ENCODE data around the gene EDEM2. TPM values are rescaled to one million over a fixed set of nuclear protein-coding genes. Genes with fewer than 3 reads are reported as not detected.
A peak's percentile ranks its signal among the peaks of the same experiment; 100 is the strongest.
"Not testable (repeated sequence)": the region's sequence is repeated elsewhere in the genome, so short reads cannot be mapped to it uniquely, and the experiment has no call there.

Gene EDEM2
- total RNA-seq, 2 donors from 2014 or later, result 19.2 to 22.9 TPM

GRCh38 chr20:35174458-35175216, 27.5 kb upstream of the EDEM2 start:
- H3K4me3 Mint-ChIP-seq, result no peak overlapping the region
- H3K4me1 Mint-ChIP-seq, result peaks cover 17% of the 10 kb centered on the region
- no peaks in the 10 kb centered on the region for H3K27me3 Mint-ChIP-seq
- H3K9me3 Mint-ChIP-seq, result no peaks in the 10 kb centered on the region
- no peak for ATAC-seq (replicated peaks)
- no peak overlapping the region for H3K27ac Mint-ChIP-seq
- no peaks in the 10 kb centered on the region for H3K36me3 Mint-ChIP-seq (ENCODE audit: low read depth)

- Mint-ChIP-seq H3K36me3 (ENCODE audit: low read depth) (no peaks in the 10 kb centered on the region), H3K27ac (no peak overlapping the region), H3K4me3 (no peak overlapping the region), H3K9me3 (no peaks in the 10 kb centered on the region), H3K27me3 (no peaks in the 10 kb centered on the region), H3K4me1 (peaks cover 14% of the 10 kb centered on the region)
- no peak for ATAC-seq (replicated peaks)
These were observed 26.5 kb upstream of the EDEM2 start for GRCh38 chr20:35173576-35174192.

GRCh38 chr20:35172434-35172806, 25.3 kb upstream of the EDEM2 start:
- H3K9me3 Mint-ChIP-seq, result no peaks in the 10 kb centered on the region
- peak overlapping the region; percentile 74 for H3K4me3 Mint-ChIP-seq
- no peaks in the 10 kb centered on the region for H3K27me3 Mint-ChIP-seq
- peak overlapping the region; percentile 86 for H3K27ac Mint-ChIP-seq
- H3K36me3 Mint-ChIP-seq (ENCODE audit: low read depth), result no peaks in the 10 kb centered on the region
- ATAC-seq (replicated peaks), result no peak
- peaks cover 14% of the 10 kb centered on the region for H3K4me1 Mint-ChIP-seq

- no peaks in the 10 kb centered on the region for H3K9me3 Mint-ChIP-seq
- H3K4me1 Mint-ChIP-seq, result peaks cover 14% of the 10 kb centered on the region
- H3K27ac Mint-ChIP-seq, result peak within 1 kb of the TSS; percentile 86
- H3K27me3 Mint-ChIP-seq, result no peaks in the 10 kb centered on the region
- peak within 1 kb of the TSS; percentile 74 for H3K4me3 Mint-ChIP-seq
- H3K36me3 Mint-ChIP-seq (ENCODE audit: low read depth), result no peaks in the 10 kb centered on the region
- ATAC-seq (replicated peaks), result peak; percentile 75
These were observed 24.8 kb upstream of the EDEM2 start, which contains the start of gene PROCR for GRCh38 chr20:35171753-35172433. TSS of gene PROCR (plus strand) at chr20:35172072. CDS start at chr20:35172155, 83 bp downstream.

- H3K4me1 Mint-ChIP-seq, result peaks cover 14% of the 10 kb centered on the region
- H3K27ac Mint-ChIP-seq, result peak overlapping the region; percentile 86
- H3K9me3 Mint-ChIP-seq, result no peaks in the 10 kb centered on the region
- H3K27me3 Mint-ChIP-seq, result no peaks in the 10 kb centered on the region
- ATAC-seq (replicated peaks), result no peak
- peak overlapping the region; percentile 74 for H3K4me3 Mint-ChIP-seq
- no peaks in the 10 kb centered on the region for H3K36me3 Mint-ChIP-seq (ENCODE audit: low read depth)
These were observed 24.3 kb upstream of the EDEM2 start for GRCh38 chr20:35171438-35171752.

- not testable (repeated sequence) for H3K36me3 Mint-ChIP-seq (ENCODE audit: low read depth); H3K27me3 Mint-ChIP-seq; ATAC-seq (replicated peaks); H3K27ac Mint-ChIP-seq; H3K4me3 Mint-ChIP-seq; H3K9me3 Mint-ChIP-seq
- H3K4me1 Mint-ChIP-seq, result peaks cover 14% of the 10 kb centered on the region
These were observed 21.7 kb upstream of the EDEM2 start for GRCh38 chr20:35168701-35169409.

- no peak overlapping the region for H3K4me3 Mint-ChIP-seq
- H3K27ac Mint-ChIP-seq, result no peak overlapping the region
- no peaks in the 10 kb centered on the region for H3K27me3 Mint-ChIP-seq
- no peak for ATAC-seq (replicated peaks)
- H3K9me3 Mint-ChIP-seq, result peaks cover 2% of the 10 kb centered on the region
- no peaks in the 10 kb centered on the region for H3K36me3 Mint-ChIP-seq (ENCODE audit: low read depth)
- H3K4me1 Mint-ChIP-seq, result peaks cover 14% of the 10 kb centered on the region
These were observed 20.7 kb upstream of the EDEM2 start for GRCh38 chr20:35167787-35168186.

GRCh38 chr20:35166242-35166830, 19.2 kb upstream of the EDEM2 start:
- H3K4me1 Mint-ChIP-seq, result peaks cover under 1% of the 10 kb centered on the region
- H3K27me3 Mint-ChIP-seq, result no peaks in the 10 kb centered on the region
- no peak overlapping the region for H3K4me3 Mint-ChIP-seq
- H3K9me3 Mint-ChIP-seq, result peaks cover 4% of the 10 kb centered on the region
- no peak for ATAC-seq (replicated peaks)
- no peak overlapping the region for H3K27ac Mint-ChIP-seq
- H3K36me3 Mint-ChIP-seq (ENCODE audit: low read depth), result no peaks in the 10 kb centered on the region

GRCh38 chr20:35165221-35166185, 18.4 kb upstream of the EDEM2 start:
- H3K27me3 Mint-ChIP-seq, result no peaks in the 10 kb centered on the region
- H3K27ac Mint-ChIP-seq, result no peak overlapping the region
- H3K4me3 Mint-ChIP-seq, result no peak overlapping the region
- ATAC-seq (replicated peaks), result no peak
- H3K9me3 Mint-ChIP-seq, result peaks cover 4% of the 10 kb centered on the region
- H3K4me1 Mint-ChIP-seq, result no peaks in the 10 kb centered on the region
- no peaks in the 10 kb centered on the region for H3K36me3 Mint-ChIP-seq (ENCODE audit: low read depth)

- not testable (repeated sequence) for H3K4me1 Mint-ChIP-seq; H3K9me3 Mint-ChIP-seq; ATAC-seq (replicated peaks); H3K36me3 Mint-ChIP-seq (ENCODE audit: low read depth); H3K27me3 Mint-ChIP-seq; H3K4me3 Mint-ChIP-seq; H3K27ac Mint-ChIP-seq
These were observed 17.4 kb upstream of the EDEM2 start for GRCh38 chr20:35164531-35164930.

- not testable (repeated sequence) for H3K27me3 Mint-ChIP-seq; H3K36me3 Mint-ChIP-seq (ENCODE audit: low read depth); H3K4me1 Mint-ChIP-seq; ATAC-seq (replicated peaks); H3K27ac Mint-ChIP-seq; H3K9me3 Mint-ChIP-seq
- H3K4me3 Mint-ChIP-seq, result peak overlapping the region; percentile 19
These were observed 13.2 kb upstream of the EDEM2 start for GRCh38 chr20:35160341-35160740.

- Mint-ChIP-seq H3K27ac (no peak overlapping the region), H3K9me3 (no peaks in the 10 kb centered on the region), H3K4me1 (no peaks in the 10 kb centered on the region), H3K4me3 (no peak overlapping the region), H3K36me3 (ENCODE audit: low read depth) (no peaks in the 10 kb centered on the region), H3K27me3 (no peaks in the 10 kb centered on the region)
- no peak for ATAC-seq (replicated peaks)
These were observed 9.8 kb upstream of the EDEM2 start for GRCh38 chr20:35156978-35157377.

- Mint-ChIP-seq H3K36me3 (ENCODE audit: low read depth) (no peaks in the 10 kb centered on the region), H3K4me3 (no peak overlapping the region), H3K4me1 (no peaks in the 10 kb centered on the region), H3K27ac (no peak overlapping the region), H3K9me3 (no peaks in the 10 kb centered on the region), H3K27me3 (no peaks in the 10 kb centered on the region)
- no peak for ATAC-seq (replicated peaks)
These were observed 8.8 kb upstream of the EDEM2 start for GRCh38 chr20:35155936-35156335.

Measured in activated T-helper 17 cell treated with anti-CD3 and anti-CD28 coated beads, Interleukin-2, amount 50 U/mL, for 72 hours (primary cell).